MM.1S (cell line): ENCODE data around the gene NF2.

Experiments used
- DNase-seq: peaks from one replicate; pipeline ENCODE4 v3.0.0-alpha.2; 2015
- H2AFZ ChIP-seq: fragments of 300-600 bp; sonication (generic); 2 replicates; pipeline ENCODE4 v1.6.0; 2016; ENCODE audit warnings: antibody characterized with exemption, low read length
- H3F3A ChIP-seq: fragments of 300-600 bp; sonication (generic); 2 replicates; pipeline ENCODE4 v1.6.1; 2016; ENCODE audit warnings: mild to moderate bottlenecking, antibody characterized with exemption, low read length, moderate library complexity, mixed read lengths; ENCODE audit not compliant: insufficient read depth
- H3K27ac ChIP-seq: fragments of 300-600 bp; sonication (generic); 2 replicates; pipeline ENCODE4 v1.5.1; 2016; ENCODE audit warnings: mild to moderate bottlenecking, low read length
- H3K27me3 ChIP-seq: fragments of 300-600 bp; sonication (generic); replicated peaks from 2 replicates; pipeline ENCODE4 v1.6.0; 2016; ENCODE audit warnings: low read length; ENCODE audit not compliant: insufficient read depth
- H3K36me3 ChIP-seq: fragments of 300-600 bp; sonication (generic); replicated peaks from 2 replicates; pipeline ENCODE4 v1.6.1; 2016; ENCODE audit warnings: mild to moderate bottlenecking, low read length, mixed read lengths; ENCODE audit not compliant: insufficient read depth
- H3K4me1 ChIP-seq: fragments of 300-600 bp; sonication (generic); 2 replicates; pipeline ENCODE4 v1.6.1; 2016; ENCODE audit warnings: low read length, mixed read lengths
- H3K4me2 ChIP-seq: fragments of 300-600 bp; sonication (generic); 2 replicates; pipeline ENCODE4 v1.6.0; 2016; ENCODE audit warnings: low read depth, low read length
- H3K4me3 ChIP-seq: fragments of 300-600 bp; sonication (generic); 2 replicates; pipeline ENCODE4 v1.5.1; 2016; ENCODE audit warnings: low read length, mixed read lengths
- H3K79me2 ChIP-seq: fragments of 300-600 bp; sonication (generic); 2 replicates; pipeline ENCODE4 v1.6.1; 2016; ENCODE audit warnings: mixed run types, low read length, mixed read lengths
- H3K9ac ChIP-seq: fragments of 300-600 bp; sonication (generic); 2 replicates; pipeline ENCODE4 v1.6.1; 2016; ENCODE audit warnings: low read length, mixed read lengths
- H3K9me2 ChIP-seq: fragments of 300-600 bp; sonication (generic); replicated peaks from 2 replicates; pipeline ENCODE4 v1.6.1; 2016; ENCODE audit warnings: mild to moderate bottlenecking, low read length, mixed read lengths; ENCODE audit not compliant: insufficient read depth
- H3K9me3 ChIP-seq: fragments of 300-600 bp; sonication (generic); replicated peaks from 2 replicates; pipeline ENCODE4 v1.6.1; 2016; ENCODE audit warnings: mild to moderate bottlenecking, low read length, mixed read lengths; ENCODE audit not compliant: insufficient read depth
- H4K20me1 ChIP-seq: fragments of 300-600 bp; sonication (generic); 2 replicates; pipeline ENCODE4 v1.6.1; 2016; ENCODE audit warnings: mild to moderate bottlenecking, low read length, moderate library complexity, mixed read lengths; ENCODE audit not compliant: insufficient read depth
- CTCF ChIP-seq: fragments of 300-600 bp; sonication (generic); IDR thresholded peaks from 2 replicates; pipeline ENCODE4 v1.5.1; 2016; ENCODE audit warnings: antibody characterized with exemption, low read length, mixed read lengths
- EZH2 ChIP-seq: fragments of 300-600 bp; sonication (generic); optimal IDR thresholded peaks from 2 replicates; pipeline ENCODE3; 2017; ENCODE audit warnings: low read depth, mild to moderate bottlenecking, antibody characterized with exemption, low read length, mixed read lengths
- EZH2phosphoT487 ChIP-seq: fragments of 300-600 bp; sonication (generic); IDR thresholded peaks from 2 replicates; pipeline ENCODE4 v1.6.1; 2018; ENCODE audit warnings: antibody characterized with exemption, low read length

The NF2 gene

GRCh38 chr22:29692327-29692640 lies 88.9 kb downstream of the NF2 start:
- H3K4me3 ChIP-seq, result no peak overlapping the region
- H4K20me1 ChIP-seq, result no peaks in the 10 kb centered on the region
- no peaks in the 10 kb centered on the region for H3K36me3 ChIP-seq
- no peak for DNase-seq
- H3K9ac ChIP-seq, result no peak overlapping the region
- H2AFZ ChIP-seq, result no peak overlapping the region
- no peaks in the 10 kb centered on the region for H3K4me1 ChIP-seq
- H3K9me2 ChIP-seq, result no peaks in the 10 kb centered on the region
- TF ChIP-seq CTCF (no peak), EZH2 (no peak), EZH2phosphoT487 (no peak)
- no peaks in the 10 kb centered on the region for H3F3A ChIP-seq
- no peak overlapping the region for H3K27ac ChIP-seq
- no peaks in the 10 kb centered on the region for H3K9me3 ChIP-seq
- no peak overlapping the region for H3K4me2 ChIP-seq
- H3K27me3 ChIP-seq, result no peaks in the 10 kb centered on the region
- no peaks in the 10 kb centered on the region for H3K79me2 ChIP-seq

- DNase-seq, result no peak
- Histone ChIP-seq H4K20me1 (no peaks in the 10 kb centered on the region), H3K9me2 (no peaks in the 10 kb centered on the region), H3K27me3 (no peaks in the 10 kb centered on the region), H3K4me3 (no peak overlapping the region), H3K9ac (no peak overlapping the region), H3K4me2 (no peak overlapping the region), H3K9me3 (no peaks in the 10 kb centered on the region), H3K36me3 (no peaks in the 10 kb centered on the region), H3K27ac (no peak overlapping the region), H3K79me2 (no peaks in the 10 kb centered on the region), H2AFZ (no peak overlapping the region), H3F3A (no peaks in the 10 kb centered on the region), H3K4me1 (no peaks in the 10 kb centered on the region)
- TF ChIP-seq EZH2phosphoT487, result no peak
- no peak for TF ChIP-seq EZH2
- TF ChIP-seq CTCF, result no peak
Measured at GRCh38 chr22:29693161-29693560, 89.7 kb downstream of the NF2 start.

- H3F3A ChIP-seq, result no peaks in the 10 kb centered on the region
- H3K79me2 ChIP-seq, result no peaks in the 10 kb centered on the region
- no peaks in the 10 kb centered on the region for H3K4me1 ChIP-seq
- H2AFZ ChIP-seq, result no peak overlapping the region
- no peak for TF ChIP-seq EZH2
- no peak for TF ChIP-seq EZH2phosphoT487
- TF ChIP-seq CTCF, result no peak
- H3K4me3 ChIP-seq, result no peak overlapping the region
- no peaks in the 10 kb centered on the region for H4K20me1 ChIP-seq
- no peak overlapping the region for H3K9ac ChIP-seq
- no peak for DNase-seq
- H3K4me2 ChIP-seq, result no peak overlapping the region
- H3K9me3 ChIP-seq, result no peaks in the 10 kb centered on the region
- H3K27ac ChIP-seq, result no peak overlapping the region
- no peaks in the 10 kb centered on the region for H3K36me3 ChIP-seq
- no peaks in the 10 kb centered on the region for H3K27me3 ChIP-seq
- H3K9me2 ChIP-seq, result no peaks in the 10 kb centered on the region
Measured at GRCh38 chr22:29693671-29694070, 90.2 kb downstream of the NF2 start.
